GM21825 (cell line): Measurements from ENCODE around the gene RBPMS2.
"Not testable (repeated sequence)": the region's sequence is repeated elsewhere in the genome, so short reads cannot be mapped to it uniquely, and the experiment has no call there.

Source experiments
- ATAC-seq: cut with Tn5 transposase; IDR thresholded peaks from one replicate; pipeline ENCODE4 v1.9.1; 2021; ENCODE audit warnings: mild to moderate bottlenecking, moderate library complexity; ENCODE audit not compliant: unreplicated experiment

The RBPMS2 gene

GRCh38 chr15:64755427-64755940 is 19.9 kb downstream of the RBPMS2 start:
- no peak for ATAC-seq

GRCh38 chr15:64754663-64755426 is 20.5 kb downstream of the RBPMS2 start:
- peak; percentile 54 for ATAC-seq

- ATAC-seq: no peak
These were observed 21.8 kb downstream of the RBPMS2 start for GRCh38 chr15:64753480-64754185.

GRCh38 chr15:64751464-64751863 is 23.9 kb downstream of the RBPMS2 start:
- no peak for ATAC-seq

GRCh38 chr15:64749999-64750657 is 25.3 kb downstream of the RBPMS2 start:
- no peak for ATAC-seq

GRCh38 chr15:64749167-64749566 is 26.2 kb downstream of the RBPMS2 start:
- ATAC-seq: no peak

- no peak for ATAC-seq
These were observed 27.1 kb downstream of the RBPMS2 start for GRCh38 chr15:64748251-64748650.

GRCh38 chr15:64747578-64747977 is 27.8 kb downstream of the RBPMS2 start:
- no peak for ATAC-seq

GRCh38 chr15:64746921-64747320 is 28.5 kb downstream of the RBPMS2 start:
- ATAC-seq: no peak

- no peak for ATAC-seq
These were observed 29.0 kb downstream of the RBPMS2 start for GRCh38 chr15:64746356-64746755.

GRCh38 chr15:64743691-64744090 is 31.7 kb downstream of the RBPMS2 start:
- ATAC-seq: no peak

- no peak for ATAC-seq
These were observed 32.5 kb downstream of the RBPMS2 start for GRCh38 chr15:64742921-64743320.

- no peak for ATAC-seq
These were observed 33.0 kb downstream of the RBPMS2 start for GRCh38 chr15:64742385-64742784.

GRCh38 chr15:64741708-64742107 is 33.7 kb downstream of the RBPMS2 start:
- not testable (repeated sequence) for ATAC-seq

GRCh38 chr15:64740311-64741170 is 34.8 kb downstream of the RBPMS2 start:
- ATAC-seq: no peak

GRCh38 chr15:64739577-64740143 is 35.7 kb downstream of the RBPMS2 start:
- ATAC-seq: no peak

GRCh38 chr15:64739156-64739555 is 36.2 kb downstream of the RBPMS2 start:
- no peak for ATAC-seq

- no peak for ATAC-seq
These were observed 36.9 kb downstream of the RBPMS2 start for GRCh38 chr15:64738226-64739095.

- ATAC-seq: no peak
These were observed 43.1 kb downstream of the RBPMS2 start for GRCh38 chr15:64732156-64732860.
